Astrocyte (in vitro differentiated cells and primary cell): Measurements from ENCODE around the gene MKLN1.

ENCODE experiments used
- EZH2 ChIP-seq: IDR thresholded peaks from 2 replicates; pipeline ENCODE4 v1.6.1; 2012; ENCODE audit warnings: mild to moderate bottlenecking, low read length, inconsistent platforms; ENCODE audit not compliant: insufficient read depth
- TF ChIP-seq, protein P1 (sequence below): IDR thresholded peaks from 2 replicates; pipeline ENCODE4 v1.5.1; 2011; ENCODE audit warnings: low read depth, mild to moderate bottlenecking, inconsistent platforms, low read length, moderate library complexity; ENCODE audit not compliant: insufficient read depth

DNA sequence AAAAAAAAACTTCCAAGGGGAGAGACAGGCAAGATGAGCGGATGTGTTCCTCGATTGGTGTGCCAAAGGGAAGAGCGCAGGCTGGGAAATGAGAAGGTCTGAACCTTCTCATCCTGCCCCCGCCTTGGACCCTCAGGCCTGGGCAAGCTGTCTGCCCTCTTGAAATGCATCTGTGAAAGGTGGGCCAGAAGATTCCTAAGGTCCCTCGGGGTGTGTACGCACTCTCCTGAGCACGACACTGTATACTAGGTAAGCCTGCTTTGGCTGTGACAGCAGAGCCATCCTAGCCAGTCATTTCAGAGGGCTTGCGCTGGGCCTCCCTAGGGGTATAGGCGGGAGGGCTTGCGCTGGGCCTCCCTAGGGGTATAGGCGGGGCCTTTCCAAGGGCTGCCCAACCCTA lies 201.9 kb downstream of the MKLN1 start:
- TF ChIP-seq, protein P1, sequence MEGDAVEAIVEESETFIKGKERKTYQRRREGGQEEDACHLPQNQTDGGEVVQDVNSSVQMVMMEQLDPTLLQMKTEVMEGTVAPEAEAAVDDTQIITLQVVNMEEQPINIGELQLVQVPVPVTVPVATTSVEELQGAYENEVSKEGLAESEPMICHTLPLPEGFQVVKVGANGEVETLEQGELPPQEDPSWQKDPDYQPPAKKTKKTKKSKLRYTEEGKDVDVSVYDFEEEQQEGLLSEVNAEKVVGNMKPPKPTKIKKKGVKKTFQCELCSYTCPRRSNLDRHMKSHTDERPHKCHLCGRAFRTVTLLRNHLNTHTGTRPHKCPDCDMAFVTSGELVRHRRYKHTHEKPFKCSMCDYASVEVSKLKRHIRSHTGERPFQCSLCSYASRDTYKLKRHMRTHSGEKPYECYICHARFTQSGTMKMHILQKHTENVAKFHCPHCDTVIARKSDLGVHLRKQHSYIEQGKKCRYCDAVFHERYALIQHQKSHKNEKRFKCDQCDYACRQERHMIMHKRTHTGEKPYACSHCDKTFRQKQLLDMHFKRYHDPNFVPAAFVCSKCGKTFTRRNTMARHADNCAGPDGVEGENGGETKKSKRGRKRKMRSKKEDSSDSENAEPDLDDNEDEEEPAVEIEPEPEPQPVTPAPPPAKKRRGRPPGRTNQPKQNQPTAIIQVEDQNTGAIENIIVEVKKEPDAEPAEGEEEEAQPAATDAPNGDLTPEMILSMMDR, result no peak
- TF ChIP-seq EZH2, result no peak
